HG02981 (cell line): ENCODE results near the gene NUDT17.
"Not testable (repeated sequence)": the region's sequence is repeated elsewhere in the genome, so short reads cannot be mapped to it uniquely, and the experiment has no call there.

Source experiments
- ATAC-seq: cut with Tn5 transposase; IDR thresholded peaks from one replicate; pipeline ENCODE4 v1.9.1; 2021; ENCODE audit warnings: mild to moderate bottlenecking, moderate library complexity; ENCODE audit not compliant: unreplicated experiment

Gene NUDT17, protein sequence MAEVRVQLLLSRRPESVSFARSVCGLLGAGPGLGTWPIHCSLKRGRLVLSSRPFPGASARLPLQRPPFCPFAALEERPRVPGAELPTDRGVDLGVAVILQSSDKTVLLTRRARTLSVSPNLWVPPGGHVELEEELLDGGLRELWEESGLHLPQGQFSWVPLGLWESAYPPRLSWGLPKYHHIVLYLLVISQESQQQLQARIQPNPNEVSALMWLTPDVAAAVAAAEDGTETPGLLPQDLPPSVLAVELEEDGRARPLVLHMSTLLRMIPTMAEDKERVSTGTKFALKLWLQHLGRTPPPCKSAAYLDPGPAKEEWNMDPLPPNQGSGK

DNA sequence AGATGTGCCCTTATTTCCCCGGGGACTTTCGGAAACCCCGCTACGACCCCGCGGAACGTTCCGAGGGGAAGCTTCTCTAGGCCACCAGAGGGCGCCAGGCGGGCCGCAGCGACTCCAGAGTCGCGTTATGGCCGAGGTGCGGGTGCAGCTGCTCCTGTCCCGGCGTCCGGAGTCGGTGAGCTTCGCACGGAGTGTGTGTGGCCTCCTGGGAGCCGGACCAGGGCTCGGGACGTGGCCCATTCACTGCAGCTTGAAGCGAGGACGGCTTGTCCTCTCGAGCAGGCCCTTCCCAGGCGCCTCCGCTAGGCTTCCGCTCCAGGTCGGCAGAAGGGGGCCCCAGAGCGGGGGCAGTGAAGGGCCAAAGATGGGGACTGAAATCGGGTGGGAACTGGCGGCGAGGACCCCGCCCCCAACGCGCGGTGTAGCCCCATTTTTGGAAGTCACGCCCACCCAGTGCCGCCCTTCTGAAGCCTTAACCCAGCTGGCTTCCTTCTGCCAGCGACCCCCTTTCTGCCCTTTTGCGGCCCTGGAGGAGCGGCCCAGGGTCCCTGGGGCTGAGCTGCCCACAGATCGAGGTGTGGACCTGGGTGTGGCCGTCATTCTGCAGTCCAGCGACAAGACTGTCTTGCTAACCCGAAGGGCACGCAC is at the start of gene NUDT17:
NUDT17 (plus strand) TSS at position 117 of the 648 bp plus-strand sequence; CDS start at position 128, 11 bp downstream.
- peak; percentile 50 for ATAC-seq

DNA sequence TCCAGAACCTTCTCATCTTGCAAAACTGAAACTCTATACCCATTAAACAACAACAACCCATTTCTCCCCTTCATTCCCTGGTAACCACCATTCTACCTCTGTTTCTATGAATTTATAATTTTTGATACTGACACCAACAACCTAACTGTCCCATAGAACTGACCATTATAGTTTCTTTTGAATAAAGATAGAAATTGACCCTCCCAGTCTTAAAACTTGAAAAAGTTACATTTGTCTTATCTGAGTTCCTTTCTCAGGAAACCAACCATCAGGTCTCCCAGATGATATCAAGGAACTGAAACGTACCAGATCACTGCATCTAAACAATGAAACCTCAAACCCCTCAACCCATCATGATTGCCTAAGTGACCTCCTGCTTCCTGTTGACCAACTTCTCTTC is 48.7 kb upstream of the NUDT17 start:
- no peak for ATAC-seq

DNA sequence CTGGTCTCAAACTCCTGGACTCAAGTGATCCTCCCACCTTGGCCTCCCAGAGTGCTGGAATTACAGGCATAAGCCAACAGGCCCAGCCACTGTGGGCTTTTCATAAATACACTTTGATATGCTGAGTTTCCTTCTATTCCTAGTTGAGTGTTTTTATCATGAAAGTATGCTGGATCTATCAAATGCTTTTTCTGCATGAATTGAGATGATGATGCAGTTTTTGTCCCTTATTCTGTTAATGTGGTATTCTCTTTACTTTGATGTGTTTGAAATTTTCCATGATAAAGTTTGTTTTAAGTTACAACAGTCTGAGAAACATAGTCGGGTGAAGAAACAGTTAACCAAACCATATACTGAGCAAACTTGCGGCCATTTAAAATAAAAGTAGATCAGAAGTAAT is 45.6 kb upstream of the NUDT17 start:
- no peak for ATAC-seq

DNA sequence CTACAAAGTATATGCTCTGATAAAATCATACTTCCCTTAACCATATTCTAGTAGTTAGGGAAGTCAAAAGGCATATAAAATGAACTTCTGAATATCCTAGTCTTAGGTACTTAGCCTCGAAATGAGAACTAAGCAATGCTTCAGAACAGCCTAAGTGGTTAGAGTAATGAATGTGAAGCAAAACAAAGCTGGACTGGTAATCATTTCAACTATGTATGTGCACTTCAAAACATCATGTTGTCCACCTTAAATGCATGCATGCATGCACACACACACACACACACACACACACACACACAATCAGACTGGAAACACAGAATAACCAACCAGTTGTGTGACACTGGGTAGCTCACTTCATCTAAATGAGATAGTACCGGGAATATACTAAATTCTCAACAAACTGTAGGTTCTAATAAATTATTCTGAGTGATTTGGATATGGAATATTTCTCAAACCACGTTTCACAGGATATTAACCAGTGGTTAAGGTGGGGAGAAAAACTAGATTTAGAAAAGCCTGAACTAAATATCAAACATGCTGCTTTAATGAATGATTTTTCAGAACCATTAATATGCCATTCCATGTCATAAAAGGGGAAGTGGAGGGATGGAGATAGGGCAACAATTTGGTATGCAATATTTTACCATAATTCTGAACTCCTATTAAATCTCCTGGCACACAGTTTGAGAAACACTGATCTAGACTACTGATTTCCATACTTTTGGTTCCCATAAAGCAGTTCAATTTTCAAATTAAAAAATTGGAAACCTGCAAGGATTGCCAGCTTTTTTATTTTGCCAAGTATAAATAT is 41.0 kb upstream of the NUDT17 start:
- no peak for ATAC-seq

DNA sequence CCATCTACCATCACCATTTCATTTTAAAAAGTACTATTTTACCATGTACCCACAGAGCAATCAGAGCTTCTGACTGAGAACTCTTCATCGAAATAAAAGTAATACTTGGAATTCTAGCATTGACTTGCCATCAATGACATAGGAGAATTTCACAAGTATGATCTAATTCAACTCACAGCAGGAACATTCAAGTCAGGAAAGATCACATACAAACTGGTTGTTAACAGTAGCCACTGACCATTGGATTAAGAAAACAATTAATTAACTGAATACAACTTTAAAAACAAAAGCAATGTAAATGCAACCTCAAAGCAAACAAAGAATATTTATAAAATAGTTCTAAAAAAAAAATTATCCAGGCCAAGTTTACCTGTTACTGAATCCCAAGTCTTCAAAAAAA is 40.4 kb upstream of the NUDT17 start:
- no peak for ATAC-seq

DNA sequence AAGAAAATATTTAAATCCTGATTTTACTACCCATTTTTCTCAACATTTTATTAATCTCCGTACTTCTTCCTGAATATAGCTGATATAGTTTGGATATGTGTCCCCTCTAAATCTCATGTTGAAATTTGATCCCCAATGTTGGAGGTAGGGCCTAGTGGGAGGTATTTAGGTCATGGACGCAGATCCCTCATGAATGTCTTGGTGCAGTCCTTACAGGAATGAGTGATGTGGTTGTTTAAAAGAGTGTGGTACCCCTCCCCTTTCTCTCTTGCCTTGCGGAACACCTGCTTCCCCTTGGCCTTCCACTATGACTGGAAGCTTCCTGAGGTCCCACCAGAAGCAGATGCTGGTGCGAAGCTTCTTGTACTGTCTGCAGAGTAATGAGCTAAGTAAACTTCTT is 39.0 kb upstream of the NUDT17 start:
- no peak for ATAC-seq

DNA sequence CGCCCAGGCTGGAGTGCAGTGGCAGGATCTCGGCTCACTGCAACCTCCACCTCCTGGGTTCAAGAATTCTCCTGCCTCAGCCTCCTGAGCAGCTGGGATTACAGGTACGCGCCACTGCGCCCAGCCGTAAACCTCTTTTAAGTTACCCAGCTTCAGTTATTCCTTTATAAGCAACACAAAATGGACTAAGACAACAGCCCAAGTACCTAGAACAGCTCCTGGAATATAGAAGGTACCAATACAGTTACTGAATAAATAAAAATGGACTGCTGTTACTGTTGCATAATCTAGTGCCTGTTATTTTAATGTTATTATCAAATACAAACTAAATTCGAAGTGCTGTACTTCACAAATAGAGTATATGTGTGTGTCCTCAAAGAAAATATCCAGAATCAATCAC is 38.6 kb upstream of the NUDT17 start:
- no peak for ATAC-seq

DNA sequence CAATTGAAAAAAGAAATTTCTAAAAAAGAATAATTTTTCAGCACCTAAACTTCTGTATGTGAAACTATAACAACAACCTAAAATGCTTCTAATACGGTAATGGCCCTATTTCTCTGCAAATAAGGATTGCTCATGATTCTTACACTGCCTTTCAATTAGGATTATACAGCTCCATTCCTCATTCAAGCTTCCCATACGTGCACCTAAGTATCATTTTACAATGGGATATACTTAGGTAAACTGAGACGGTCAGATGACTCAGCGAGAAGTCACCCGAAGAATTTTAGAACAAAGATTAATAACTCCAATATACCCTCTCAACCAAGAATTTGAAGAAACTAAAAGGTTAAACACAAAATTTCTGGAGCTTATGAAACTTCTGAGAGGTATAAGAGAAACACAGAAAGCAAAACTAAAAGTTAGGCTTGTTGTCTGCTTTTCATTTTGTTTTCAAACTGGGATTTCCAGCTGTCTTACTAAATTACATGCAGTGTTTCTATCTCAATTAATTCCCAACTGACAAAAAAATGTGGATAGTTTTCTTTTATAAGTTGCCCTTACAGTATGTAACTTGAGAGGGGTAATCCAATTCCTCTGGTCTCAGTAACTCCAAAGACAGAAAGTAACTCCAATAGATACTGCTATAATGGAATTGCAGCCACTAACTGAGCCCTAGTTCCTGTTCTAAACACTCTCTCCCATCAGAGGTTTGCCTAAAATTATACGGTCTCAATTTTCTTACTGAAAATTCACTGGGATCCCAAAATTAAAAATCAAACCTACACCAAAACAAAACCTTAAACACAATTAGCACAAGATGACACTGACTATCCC is 32.2 kb upstream of the NUDT17 start:
- not testable (repeated sequence) for ATAC-seq

DNA sequence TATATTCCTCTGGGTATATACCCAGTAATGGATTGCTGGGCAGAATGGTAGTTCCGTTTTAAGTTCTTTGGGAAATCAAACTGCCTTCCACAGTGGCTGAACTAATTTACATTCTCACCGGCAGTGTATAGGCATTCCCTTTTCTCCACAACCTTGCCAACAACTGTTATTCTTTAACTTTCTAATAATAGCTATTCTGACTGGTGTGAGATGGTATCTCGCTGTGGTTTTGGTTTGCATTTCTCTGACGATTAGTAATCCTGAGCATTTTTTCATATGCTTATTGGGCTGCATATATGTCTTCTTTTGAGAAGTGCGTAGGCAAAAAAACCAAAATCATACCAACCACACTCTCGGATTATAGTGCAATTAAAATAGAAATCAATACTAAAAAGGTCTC is 27.3 kb upstream of the NUDT17 start:
- ATAC-seq = not testable (repeated sequence)

DNA sequence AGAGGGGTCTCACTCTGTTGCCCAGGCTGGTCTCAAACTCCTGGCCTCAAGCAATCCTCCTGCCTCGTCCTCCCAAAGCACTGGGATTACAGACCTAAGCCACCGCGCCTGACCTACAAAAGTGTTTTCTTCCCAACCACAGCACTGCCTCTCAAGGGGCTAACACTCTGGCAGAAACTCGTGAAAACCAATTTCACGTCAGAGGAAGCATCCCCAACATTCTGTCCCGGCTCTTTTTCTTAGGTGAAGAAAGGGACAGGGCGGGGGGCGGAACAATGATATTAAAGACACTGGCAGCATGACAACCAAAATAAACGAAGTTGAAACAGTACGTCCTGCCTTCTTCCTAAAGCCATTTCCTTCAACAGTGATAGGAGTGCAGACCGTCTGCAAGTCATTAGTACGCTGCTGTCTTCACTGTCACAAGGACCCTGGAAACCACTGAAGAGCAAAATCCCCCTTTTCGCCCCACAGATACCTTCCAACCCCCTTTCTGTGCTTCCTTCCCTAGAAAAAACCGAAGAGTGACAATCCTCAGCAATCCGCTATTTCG is 22.6 kb upstream of the NUDT17 start:
- not testable (repeated sequence) for ATAC-seq

DNA sequence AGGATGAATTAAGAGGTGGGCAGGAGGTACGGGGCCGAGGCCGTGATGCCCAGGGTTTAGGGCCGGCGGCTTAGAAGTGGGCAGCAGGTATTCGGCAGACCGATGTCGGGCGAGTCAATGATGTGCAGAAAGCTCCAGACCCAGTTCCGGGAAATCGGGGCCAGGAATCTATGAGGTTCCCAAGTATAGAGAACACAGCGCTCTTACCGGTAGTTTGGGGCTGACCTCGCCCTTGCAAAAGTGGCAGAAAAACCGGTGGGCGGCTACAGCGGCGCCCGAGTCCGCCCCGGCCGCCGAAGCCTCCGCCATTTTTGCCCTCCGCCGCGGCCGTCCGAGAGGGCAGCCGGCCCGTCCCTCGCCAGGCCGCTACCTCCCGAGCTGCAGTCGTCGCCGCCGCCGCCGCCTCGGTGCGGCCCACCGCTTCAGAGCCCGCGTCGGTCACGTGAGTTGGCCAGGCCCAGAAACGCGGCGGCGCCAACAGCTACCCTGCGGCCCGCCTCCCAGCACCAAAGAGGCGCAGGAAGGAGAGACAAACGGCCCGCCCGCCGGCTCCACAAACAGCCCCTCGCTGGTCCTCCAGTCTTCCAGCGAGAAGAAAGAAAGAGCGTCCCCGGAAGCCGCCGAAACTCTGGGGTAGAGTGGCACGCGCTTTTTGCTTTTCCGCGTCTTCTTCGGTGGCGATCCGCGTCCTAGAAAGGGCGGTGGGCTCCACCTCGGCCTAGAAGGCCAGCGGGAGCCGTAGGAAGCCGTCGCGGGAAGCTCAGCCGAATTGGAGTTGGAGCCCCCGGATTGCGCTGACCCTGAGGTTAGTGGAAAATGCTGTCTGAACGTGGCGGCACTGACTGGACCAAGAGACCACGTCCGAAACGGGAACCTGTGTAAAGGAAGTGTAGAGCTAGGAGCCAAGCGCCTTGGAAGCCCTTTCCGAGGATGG is 21.6 kb upstream of the NUDT17 start, which contains the start of the genes POLR3C and RNF115:
POLR3C (plus strand) TSS at position 636 of the 934 bp plus-strand sequence. CDS start 1,577 bp downstream, outside the sequence.
RNF115 (minus strand) TSS at position 531 of the 934 bp plus-strand sequence; CDS start at position 309, 222 bp downstream.
- ATAC-seq = peak; percentile 81

DNA sequence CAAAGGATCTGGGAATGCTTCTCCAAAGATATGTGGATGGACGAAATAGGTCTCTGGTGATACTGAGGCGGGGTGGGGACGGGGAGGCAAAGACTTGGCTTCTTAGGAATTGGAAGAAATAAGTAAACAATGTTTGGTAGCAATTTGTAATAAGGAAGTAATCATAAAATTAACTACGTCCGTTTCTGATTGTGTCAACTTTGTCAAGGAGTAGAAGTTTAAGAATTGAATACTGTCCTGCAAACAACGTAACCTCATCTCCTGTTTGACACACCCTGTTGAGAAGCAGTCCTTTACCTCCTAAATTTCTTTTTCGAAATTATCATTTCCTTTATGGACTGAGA is 21.0 kb upstream of the NUDT17 start:
- ATAC-seq = no peak

DNA sequence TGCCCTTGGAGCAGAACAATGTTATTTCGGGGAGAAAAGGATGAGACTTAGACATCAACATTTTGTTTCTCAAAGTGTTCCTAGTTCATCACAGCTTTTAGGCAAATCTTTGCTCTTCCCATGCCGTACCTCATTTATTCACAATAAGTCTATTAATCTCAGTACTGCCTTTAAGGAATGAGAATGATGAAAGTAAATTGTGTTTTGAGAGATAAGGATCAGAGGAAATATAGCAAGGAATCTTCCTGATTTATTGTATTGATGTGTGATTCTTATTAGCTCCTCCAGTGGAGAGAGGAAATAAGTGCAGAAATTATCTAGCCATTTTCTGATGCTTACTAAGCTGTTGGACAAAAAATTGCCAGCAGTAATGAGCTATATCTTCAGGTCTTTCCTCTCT is 19.4 kb upstream of the NUDT17 start:
- ATAC-seq = no peak

DNA sequence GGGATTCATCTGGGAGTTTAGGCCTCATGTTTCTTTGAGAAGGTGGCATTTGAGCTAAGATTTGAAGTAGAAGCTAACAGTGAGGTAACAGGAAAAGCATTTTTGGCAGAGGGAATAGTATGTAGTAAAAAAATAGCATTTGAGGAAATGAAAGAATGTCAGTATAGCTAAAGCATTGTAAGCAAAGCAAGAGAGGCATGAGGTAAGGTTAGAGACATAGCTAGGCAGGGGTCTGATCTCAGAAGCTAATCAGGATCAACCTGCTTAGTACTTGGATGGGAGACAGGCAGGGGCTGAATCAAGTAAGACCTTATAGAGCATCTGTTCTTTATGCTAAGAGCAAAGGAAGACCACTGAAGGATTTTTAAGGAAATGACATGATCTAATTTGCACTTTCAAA is 17.5 kb upstream of the NUDT17 start:
- ATAC-seq = no peak

DNA sequence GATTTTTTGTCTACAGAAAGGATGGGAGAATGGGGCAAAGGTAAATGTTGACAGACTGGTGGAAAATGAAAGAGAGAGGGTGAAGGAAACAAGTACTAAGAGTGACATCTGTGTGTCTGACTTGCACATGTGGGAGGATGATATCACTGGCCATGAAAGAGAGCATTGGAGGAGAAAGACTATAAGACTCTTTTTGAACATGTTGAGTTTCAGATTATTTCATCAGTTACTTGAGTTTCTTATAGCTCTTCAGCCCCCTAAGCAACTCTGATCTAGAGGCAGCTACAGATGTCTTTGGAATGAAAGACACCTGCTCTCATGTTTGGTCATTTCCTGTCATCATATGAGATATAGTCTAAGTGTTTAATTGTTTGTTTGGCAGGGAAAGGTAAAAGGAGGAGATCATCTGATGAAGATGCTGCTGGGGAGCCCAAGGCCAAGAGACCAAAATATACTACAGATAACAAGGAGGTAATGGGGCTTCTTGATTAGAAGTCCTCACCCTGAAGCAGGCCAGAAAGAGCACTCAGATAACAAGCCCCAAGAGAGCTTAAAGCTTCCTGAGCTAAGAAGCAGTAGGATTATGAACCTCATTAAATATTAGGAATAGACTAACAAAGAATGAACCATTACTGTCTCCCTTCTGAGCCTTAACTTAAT is 16.9 kb upstream of the NUDT17 start:
- no peak for ATAC-seq

DNA sequence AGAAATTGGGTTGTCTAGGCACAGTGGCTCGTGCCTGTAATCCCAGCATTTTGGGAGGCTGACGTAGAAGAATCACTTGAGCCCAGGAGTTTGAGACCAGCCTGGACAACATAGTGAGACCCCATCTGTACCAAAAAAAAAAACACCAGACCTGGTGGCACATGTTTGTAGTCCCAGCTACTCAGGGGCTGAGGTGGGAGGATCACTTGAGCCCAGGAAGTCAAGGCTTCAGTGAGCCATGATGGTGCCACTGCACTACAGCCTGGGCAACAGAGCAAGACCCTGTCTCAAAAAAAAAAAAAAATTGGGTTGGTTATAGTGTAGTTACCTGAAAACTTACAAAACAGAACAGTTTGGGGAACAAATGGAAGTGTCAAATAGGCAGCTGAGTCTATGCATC is 14.6 kb upstream of the NUDT17 start:
- not testable (repeated sequence) for ATAC-seq

DNA sequence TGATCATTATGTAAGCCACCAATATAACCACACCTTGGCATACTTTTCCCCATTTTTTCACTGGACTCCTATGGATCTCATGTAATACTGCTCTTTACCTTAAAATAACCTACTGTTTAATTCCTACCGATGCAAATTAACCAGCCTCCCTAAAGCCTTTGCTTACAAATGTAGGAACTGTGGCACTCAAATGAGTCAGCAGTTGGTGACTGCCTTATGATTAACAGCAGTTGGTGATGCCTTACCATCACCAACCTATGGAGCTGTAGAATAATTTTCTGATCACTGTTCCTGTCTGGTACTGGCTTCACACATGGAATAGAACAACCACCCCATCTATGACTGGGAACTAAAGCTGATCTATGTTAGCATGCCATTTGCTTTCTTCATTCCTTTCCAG is 7.8 kb upstream of the NUDT17 start:
- ATAC-seq = no peak

DNA sequence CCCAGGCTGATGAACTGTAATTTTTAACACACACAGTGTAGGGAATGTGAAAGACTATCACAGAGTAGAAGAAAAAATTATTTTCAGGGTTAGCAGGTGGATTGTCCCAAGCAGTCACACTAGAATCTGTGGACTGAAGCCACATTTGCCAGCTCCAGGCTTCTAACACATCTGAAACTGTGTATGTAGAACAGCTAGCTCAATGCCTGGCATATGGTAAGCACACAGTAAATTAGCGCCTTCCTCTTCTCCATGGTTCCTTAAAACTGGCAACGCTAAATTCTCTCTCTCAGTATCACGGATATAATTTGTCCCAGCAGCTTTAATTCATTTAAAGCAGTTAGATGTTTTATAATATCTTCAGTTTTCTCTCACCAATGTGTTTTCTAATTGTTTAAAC is 2.4 kb upstream of the NUDT17 start:
- no peak for ATAC-seq

DNA sequence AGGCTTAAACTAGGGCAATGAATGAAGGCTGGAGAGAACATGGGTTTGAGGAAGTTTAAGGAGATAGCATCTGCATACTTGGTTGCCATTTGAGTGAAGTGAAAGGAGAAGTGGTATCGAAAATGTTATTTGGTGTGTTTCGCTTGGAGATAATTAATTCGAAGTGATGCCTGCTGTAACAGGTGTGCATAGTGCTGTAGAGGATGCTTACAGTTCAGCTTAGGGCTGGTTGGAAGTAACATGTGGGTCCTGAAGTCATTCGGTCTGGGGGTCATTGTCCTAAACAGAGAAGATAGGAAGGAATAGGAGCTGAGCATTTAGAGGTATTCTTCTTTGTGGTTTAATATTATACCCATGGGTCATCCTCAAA is 301 bp upstream of the NUDT17 start:
- ATAC-seq = peak; percentile 80
